ENCODE results near the gene SEZ6L2. TPM values are rescaled to one million over a fixed set of nuclear protein-coding genes. Genes with fewer than 3 reads are reported as not detected.
"Not testable (repeated sequence)": the region's sequence is repeated elsewhere in the genome, so short reads cannot be mapped to it uniquely, and the experiment has no call there.

Gene SEZ6L2
- total RNA-seq, 1 experiment from 2014 or later = 44.7 TPM

- no peak overlapping the region for H2BK15ac ChIP-seq (ENCODE audit: low read depth, low read length)
- no peak overlapping the region for H3K23ac ChIP-seq (ENCODE audit: insufficient read length, low read depth, low read length)
- peaks cover 2% of the 10 kb centered on the region; the same call in 1 of the 2 replicates for H3K4me1 ChIP-seq (ENCODE audit: insufficient read depth, low read length)
- Mint-ChIP-seq H3K27ac (no peak overlapping the region), H3K9me3 (no peaks in the 10 kb centered on the region), H3K4me1 (peaks cover 0 to 3% of the 10 kb centered on the region in 2 experiments; a peak in 2 of 4 replicates), H3K36me3 (ENCODE audit: insufficient read depth in 1 of 3, low read depth in 3 of 3) (no peaks in the 10 kb centered on the region), H3K4me3 (no peak overlapping the region), H3K27me3 (ENCODE audit: low read depth) (no peaks in the 10 kb centered on the region; the same call in 1 of the 2 replicates)
- H3K18ac ChIP-seq (ENCODE audit: insufficient read length, low read depth, low read length) = no peak overlapping the region
- H3K23me2 ChIP-seq (ENCODE audit: insufficient read length, low read depth, low read length, poor library complexity, severe bottlenecking) = peaks cover 4% of the 10 kb centered on the region
- H4K20me1 ChIP-seq (ENCODE audit: control insufficient read depth, insufficient read depth, insufficient read length) = no peaks in the 10 kb centered on the region
- no peaks in the 10 kb centered on the region for H3K9me3 ChIP-seq (ENCODE audit: control insufficient read depth, low read depth, low read length)
- no peaks in the 10 kb centered on the region for H3K79me1 ChIP-seq (ENCODE audit: insufficient read depth, low read depth, low read length, poor library complexity, severe bottlenecking)
- DNase-seq = no peak
- H2BK120ac ChIP-seq (ENCODE audit: low read depth, low read length, poor library complexity, severe bottlenecking) = no peak overlapping the region
- H3T11ph ChIP-seq (ENCODE audit: low read length) = no peak overlapping the region
- no peak overlapping the region for H3K9ac ChIP-seq (ENCODE audit: extremely low read depth, insufficient read length, low read length)
- no peak overlapping the region for H4K5ac ChIP-seq (ENCODE audit: insufficient read length, low read depth, low read length)
- H2BK12ac ChIP-seq (ENCODE audit: insufficient read length, low read depth, low read length) = no peak overlapping the region
- no peak overlapping the region for H2BK5ac ChIP-seq (ENCODE audit: insufficient read length, low read length)
- WGBS (ENCODE audit: extremely low coverage, insufficient read length, low lambda C conversion rate) = no CpG with 5 or more reads among the region's 5 CpGs
- H3K4ac ChIP-seq (ENCODE audit: low read depth, low read length) = no peak overlapping the region
- no peak overlapping the region for H4K91ac ChIP-seq (ENCODE audit: insufficient read length, low read depth, low read length)
- H4K8ac ChIP-seq (replicated peaks; ENCODE audit: insufficient read length, low read depth, low read length) = no peak overlapping the region
- no peak overlapping the region for H2AK5ac ChIP-seq (ENCODE audit: insufficient read length, low read length)
- no peak overlapping the region for H3K27ac ChIP-seq (ENCODE audit: insufficient read length, low read depth, low read length)
- no peak overlapping the region for H3K4me2 ChIP-seq (ENCODE audit: insufficient read depth, insufficient read length, low read length)
- H3K14ac ChIP-seq (ENCODE audit: insufficient read depth, low read length) = no peak overlapping the region
- H2BK20ac ChIP-seq (ENCODE audit: low read depth, low read length, poor library complexity, severe bottlenecking) = no peak overlapping the region
- TF ChIP-seq CTCF (conservative IDR thresholded peaks at IDR 0.05) = no peak
- H3K56ac ChIP-seq (ENCODE audit: insufficient read length, low read depth, low read length) = no peak overlapping the region
- no peaks in the 10 kb centered on the region for H3K79me2 ChIP-seq (ENCODE audit: insufficient read depth, low read length)
- H2AFZ ChIP-seq (ENCODE audit: low read length) = no peak overlapping the region
- H3K27me3 ChIP-seq (ENCODE audit: insufficient read depth, low read length) = no peaks in the 10 kb centered on the region
These were observed 65.3 kb downstream of the SEZ6L2 start for GRCh38 chr16:29834079-29834478.

- H3K27ac Mint-ChIP-seq; H3K9me3 ChIP-seq (ENCODE audit: control insufficient read depth, low read depth, low read length); H3K18ac ChIP-seq (ENCODE audit: insufficient read length, low read depth, low read length); H2BK15ac ChIP-seq (ENCODE audit: low read depth, low read length); H3K4me3 Mint-ChIP-seq; H4K5ac ChIP-seq (ENCODE audit: insufficient read length, low read depth, low read length); H4K20me1 ChIP-seq (ENCODE audit: control insufficient read depth, insufficient read depth, insufficient read length); H4K8ac ChIP-seq (replicated peaks; ENCODE audit: insufficient read length, low read depth, low read length); H3K27me3 Mint-ChIP-seq (ENCODE audit: low read depth); H3K4ac ChIP-seq (ENCODE audit: low read depth, low read length); H2BK20ac ChIP-seq (ENCODE audit: low read depth, low read length, poor library complexity, severe bottlenecking); H3K36me3 Mint-ChIP-seq (ENCODE audit: insufficient read depth in 1 of 3, low read depth in 3 of 3); H3K14ac ChIP-seq (ENCODE audit: insufficient read depth, low read length); H3K27me3 ChIP-seq (ENCODE audit: insufficient read depth, low read length); H2BK5ac ChIP-seq (ENCODE audit: insufficient read length, low read length); H3K23ac ChIP-seq (ENCODE audit: insufficient read length, low read depth, low read length); DNase-seq; H3K9ac ChIP-seq (ENCODE audit: extremely low read depth, insufficient read length, low read length); H3K56ac ChIP-seq (ENCODE audit: insufficient read length, low read depth, low read length); H2AFZ ChIP-seq (ENCODE audit: low read length); H3T11ph ChIP-seq (ENCODE audit: low read length); H2AK5ac ChIP-seq (ENCODE audit: insufficient read length, low read length); H2BK12ac ChIP-seq (ENCODE audit: insufficient read length, low read depth, low read length); H3K4me1 Mint-ChIP-seq; H3K9me3 Mint-ChIP-seq; H3K4me1 ChIP-seq (ENCODE audit: insufficient read depth, low read length); H3K79me2 ChIP-seq (ENCODE audit: insufficient read depth, low read length); H4K91ac ChIP-seq (ENCODE audit: insufficient read length, low read depth, low read length); H3K79me1 ChIP-seq (ENCODE audit: insufficient read depth, low read depth, low read length, poor library complexity, severe bottlenecking); H3K4me2 ChIP-seq (ENCODE audit: insufficient read depth, insufficient read length, low read length); H2BK120ac ChIP-seq (ENCODE audit: low read depth, low read length, poor library complexity, severe bottlenecking); H3K27ac ChIP-seq (ENCODE audit: insufficient read length, low read depth, low read length); H3K23me2 ChIP-seq (ENCODE audit: insufficient read length, low read depth, low read length, poor library complexity, severe bottlenecking): not testable (repeated sequence)
- no CpG with 5 or more reads among the region's 4 CpGs for WGBS (ENCODE audit: extremely low coverage, insufficient read length, low lambda C conversion rate)
These were observed 66.1 kb downstream of the SEZ6L2 start for GRCh38 chr16:29833219-29833618.

Data from H9 (cell line).